ENCODE measurements around the gene IKZF2.

GRCh38 chr2:212968284-212969081, 182.9 kb downstream of the IKZF2 start:
- TF ChIP-seq EZH2 (IDR thresholded peaks at IDR 0.05) = no peak
- TF ChIP-seq POLR2AphosphoS5 (IDR thresholded peaks at IDR 0.05; ENCODE audit: borderline replicate concordance, low read depth, low read length) = no peak
